ENCODE measurements around the gene PCOLCE2.

PCOLCE2 gene

GRCh38 chr3:142889212-142890014 lies 530 bp upstream of the PCOLCE2 start:
- Histone ChIP-seq H3K36me3 (replicated peaks in 1 of 2; ENCODE audit: control insufficient read depth in 2 of 2, insufficient read depth in 2 of 2, low read length in 2 of 2) (no peaks in the 10 kb centered on the region), H2BK5ac (ENCODE audit: low read length) (peak overlapping the region; percentile 79), H2BK12ac (ENCODE audit: low read length) (no peak overlapping the region), H3K79me1 (ENCODE audit: low read depth, low read length) (no peaks in the 10 kb centered on the region), H3K14ac (ENCODE audit: low read length) (no peak overlapping the region), H4K91ac (ENCODE audit: low read depth, low read length, poor library complexity) (no peak overlapping the region), H2BK120ac (ENCODE audit: low read depth, low read length) (no peak overlapping the region), H3K18ac (ENCODE audit: low read length) (peak overlapping the region; percentile 99), H3K4ac (ENCODE audit: low read length) (no peak overlapping the region), H3K9me3 (replicated peaks in 1 of 2; ENCODE audit: control insufficient read depth in 2 of 2, insufficient read depth in 1 of 2, low read depth in 1 of 2, low read length in 2 of 2) (no peaks in the 10 kb centered on the region), H2AFZ (ENCODE audit: low read length) (peak overlapping the region; percentile 99), H3K27ac (replicated peaks; ENCODE audit: low read length) (no peak overlapping the region), H3K4me3 (ENCODE audit: low read length in 2 of 2) (peak overlapping the region; percentile 48 to 91), H2BK15ac (ENCODE audit: low read length) (no peak overlapping the region), H3K23ac (ENCODE audit: low read depth, low read length, poor library complexity) (no peak overlapping the region), H4K8ac (ENCODE audit: low read depth, low read length) (no peak overlapping the region), H3K27me3 (ENCODE audit: control insufficient read depth in 3 of 3, insufficient read depth in 3 of 3, low read depth in 1 of 3, low read length in 3 of 3) (peaks cover 0 to 74% (median 0%) of the 10 kb centered on the region in 3 experiments), H2AK5ac (ENCODE audit: low read depth, low read length) (no peak overlapping the region), H3K9ac (ENCODE audit: low read depth, low read length, poor library complexity) (no peak overlapping the region), H3K4me2 (ENCODE audit: insufficient read depth, low read length, poor library complexity, severe bottlenecking) (peak overlapping the region; percentile 92), H3K4me1 (ENCODE audit: control insufficient read depth in 2 of 2, insufficient read depth in 1 of 2, low read depth in 1 of 2, low read length in 2 of 2) (peaks cover 0 to 4% of the 10 kb centered on the region in 2 donors)
- DNase-seq (ENCODE audit: low spot score): no peak
- WGBS, 2 donors (ENCODE audit: extremely low coverage in 2 of 2, insufficient read length in 2 of 2, insufficient replicate concordance in 1 of 2): no CpG with 5 or more reads among the region's 29 CpGs

- Histone ChIP-seq H2BK5ac (ENCODE audit: low read length) (peak overlapping the region; percentile 79), H2BK15ac (ENCODE audit: low read length) (peak overlapping the region; percentile 50), H3K4me1 (ENCODE audit: control insufficient read depth in 2 of 2, insufficient read depth in 1 of 2, low read depth in 1 of 2, low read length in 2 of 2) (peaks cover 0 to 4% of the 10 kb centered on the region in 2 donors), H3K4me3 (ENCODE audit: low read length in 2 of 2) (peak overlapping the region; percentile 48 to 91), H3K18ac (ENCODE audit: low read length) (peak overlapping the region; percentile 99), H2BK120ac (ENCODE audit: low read depth, low read length) (no peak overlapping the region), H3K27ac (replicated peaks; ENCODE audit: low read length) (no peak overlapping the region), H4K91ac (ENCODE audit: low read depth, low read length, poor library complexity) (no peak overlapping the region), H3K4ac (ENCODE audit: low read length) (no peak overlapping the region), H3K14ac (ENCODE audit: low read length) (no peak overlapping the region), H3K9me3 (replicated peaks in 1 of 2; ENCODE audit: control insufficient read depth in 2 of 2, insufficient read depth in 1 of 2, low read depth in 1 of 2, low read length in 2 of 2) (no peaks in the 10 kb centered on the region), H3K4me2 (ENCODE audit: insufficient read depth, low read length, poor library complexity, severe bottlenecking) (peak overlapping the region; percentile 92), H2BK12ac (ENCODE audit: low read length) (no peak overlapping the region), H4K8ac (ENCODE audit: low read depth, low read length) (no peak overlapping the region), H2AK5ac (ENCODE audit: low read depth, low read length) (no peak overlapping the region), H2AFZ (ENCODE audit: low read length) (peak overlapping the region; percentile 99), H3K23ac (ENCODE audit: low read depth, low read length, poor library complexity) (no peak overlapping the region), H3K36me3 (replicated peaks in 1 of 2; ENCODE audit: control insufficient read depth in 2 of 2, insufficient read depth in 2 of 2, low read length in 2 of 2) (no peaks in the 10 kb centered on the region), H3K79me1 (ENCODE audit: low read depth, low read length) (no peaks in the 10 kb centered on the region), H3K9ac (ENCODE audit: low read depth, low read length, poor library complexity) (peak overlapping the region; percentile 87), H3K27me3 (ENCODE audit: control insufficient read depth in 3 of 3, insufficient read depth in 3 of 3, low read depth in 1 of 3, low read length in 3 of 3) (peaks cover 0 to 73% (median 0%) of the 10 kb centered on the region in 3 experiments)
- WGBS, 2 donors (ENCODE audit: extremely low coverage in 2 of 2, insufficient read length in 2 of 2, insufficient replicate concordance in 1 of 2): no CpG with 5 or more reads among the region's 14 CpGs
- peak; percentile 51 for DNase-seq (ENCODE audit: low spot score)
Measured at GRCh38 chr3:142888099-142888480, 793 bp downstream of the PCOLCE2 start.

- DNase-seq (ENCODE audit: low spot score): no peak
- H4K8ac ChIP-seq (ENCODE audit: low read depth, low read length): no peak overlapping the region
- no peak overlapping the region for H2BK12ac ChIP-seq (ENCODE audit: low read length)
- no peak overlapping the region for H3K4me2 ChIP-seq (ENCODE audit: insufficient read depth, low read length, poor library complexity, severe bottlenecking)
- no peaks in the 10 kb centered on the region for H3K9me3 ChIP-seq (replicated peaks in 1 of 2; ENCODE audit: control insufficient read depth in 2 of 2, insufficient read depth in 1 of 2, low read depth in 1 of 2, low read length in 2 of 2)
- H3K36me3 ChIP-seq (replicated peaks in 1 of 2; ENCODE audit: control insufficient read depth in 2 of 2, insufficient read depth in 2 of 2, low read length in 2 of 2): no peaks in the 10 kb centered on the region
- no peak overlapping the region for H3K27ac ChIP-seq (replicated peaks; ENCODE audit: low read length)
- no peak overlapping the region for H2AFZ ChIP-seq (ENCODE audit: low read length)
- H2BK120ac ChIP-seq (ENCODE audit: low read depth, low read length): no peak overlapping the region
- no peaks in the 10 kb centered on the region for H3K79me1 ChIP-seq (ENCODE audit: low read depth, low read length)
- no peak overlapping the region for H2BK15ac ChIP-seq (ENCODE audit: low read length)
- no peak overlapping the region for H3K23ac ChIP-seq (ENCODE audit: low read depth, low read length, poor library complexity)
- no peak overlapping the region for H3K9ac ChIP-seq (ENCODE audit: low read depth, low read length, poor library complexity)
- peaks cover 0 to 4% of the 10 kb centered on the region in 2 donors for H3K4me1 ChIP-seq (ENCODE audit: control insufficient read depth in 2 of 2, insufficient read depth in 1 of 2, low read depth in 1 of 2, low read length in 2 of 2)
- no peak overlapping the region for H3K14ac ChIP-seq (ENCODE audit: low read length)
- H2BK5ac ChIP-seq (ENCODE audit: low read length): no peak overlapping the region
- peaks cover 0 to 65% (median 0%) of the 10 kb centered on the region in 3 experiments for H3K27me3 ChIP-seq (ENCODE audit: control insufficient read depth in 3 of 3, insufficient read depth in 3 of 3, low read depth in 1 of 3, low read length in 3 of 3)
- no peak overlapping the region for H3K4ac ChIP-seq (ENCODE audit: low read length)
- no CpG with 5 or more reads among the region's 2 CpGs for WGBS, 2 donors (ENCODE audit: extremely low coverage in 2 of 2, insufficient read length in 2 of 2, insufficient replicate concordance in 1 of 2)
- H3K18ac ChIP-seq (ENCODE audit: low read length): no peak overlapping the region
- no peak overlapping the region for H3K4me3 ChIP-seq (ENCODE audit: low read length in 2 of 2)
- H4K91ac ChIP-seq (ENCODE audit: low read depth, low read length, poor library complexity): no peak overlapping the region
- H2AK5ac ChIP-seq (ENCODE audit: low read depth, low read length): no peak overlapping the region
Measured at GRCh38 chr3:142886940-142887339, 1.9 kb downstream of the PCOLCE2 start.

GRCh38 chr3:142886021-142886420 lies 2.9 kb downstream of the PCOLCE2 start:
- Histone ChIP-seq H3K9ac (ENCODE audit: low read depth, low read length, poor library complexity) (no peak overlapping the region), H3K14ac (ENCODE audit: low read length) (no peak overlapping the region), H3K4me3 (ENCODE audit: low read length in 2 of 2) (no peak overlapping the region), H4K8ac (ENCODE audit: low read depth, low read length) (no peak overlapping the region), H3K4me1 (ENCODE audit: control insufficient read depth in 2 of 2, insufficient read depth in 1 of 2, low read depth in 1 of 2, low read length in 2 of 2) (peaks cover 0 to 4% of the 10 kb centered on the region in 2 donors), H2BK15ac (ENCODE audit: low read length) (no peak overlapping the region), H3K18ac (ENCODE audit: low read length) (no peak overlapping the region), H3K9me3 (replicated peaks in 1 of 2; ENCODE audit: control insufficient read depth in 2 of 2, insufficient read depth in 1 of 2, low read depth in 1 of 2, low read length in 2 of 2) (no peaks in the 10 kb centered on the region), H3K23ac (ENCODE audit: low read depth, low read length, poor library complexity) (no peak overlapping the region), H2BK12ac (ENCODE audit: low read length) (no peak overlapping the region), H4K91ac (ENCODE audit: low read depth, low read length, poor library complexity) (no peak overlapping the region), H2AK5ac (ENCODE audit: low read depth, low read length) (no peak overlapping the region), H3K27ac (replicated peaks; ENCODE audit: low read length) (no peak overlapping the region), H2AFZ (ENCODE audit: low read length) (no peak overlapping the region), H2BK5ac (ENCODE audit: low read length) (no peak overlapping the region), H3K4me2 (ENCODE audit: insufficient read depth, low read length, poor library complexity, severe bottlenecking) (no peak overlapping the region), H3K27me3 (ENCODE audit: control insufficient read depth in 3 of 3, insufficient read depth in 3 of 3, low read depth in 1 of 3, low read length in 3 of 3) (peaks cover 0 to 56% (median 0%) of the 10 kb centered on the region in 3 experiments), H3K79me1 (ENCODE audit: low read depth, low read length) (no peaks in the 10 kb centered on the region), H2BK120ac (ENCODE audit: low read depth, low read length) (no peak overlapping the region), H3K36me3 (replicated peaks in 1 of 2; ENCODE audit: control insufficient read depth in 2 of 2, insufficient read depth in 2 of 2, low read length in 2 of 2) (no peaks in the 10 kb centered on the region), H3K4ac (ENCODE audit: low read length) (no peak overlapping the region)
- DNase-seq (ENCODE audit: low spot score): no peak
- no CpG with 5 or more reads among the region's 7 CpGs for WGBS, 2 donors (ENCODE audit: extremely low coverage in 2 of 2, insufficient read length in 2 of 2, insufficient replicate concordance in 1 of 2)
